Left cardiac atrium (tissue), 2 donors: ENCODE measurements around the gene GCDH. TPM values are rescaled to one million over a fixed set of nuclear protein-coding genes. Genes with fewer than 3 reads are reported as not detected.

Experiments
- microRNA-seq, 2 donors: library from miRNA; unstranded; fragments of <30 nt; microRNA quantifications; one replicate each; pipeline ENCODE4 v1.2.0, GENCODE V29; 2020
- total RNA-seq, 2 donors: library from RNA; stranded (reverse); fragmentation: NEBNext Ultra II Directional; extraction: Animal tissue kit (Norgen Biotek cat#: 25700); gene quantifications; one replicate each; pipeline ENCODE4 v1.2.1, GENCODE V29; 2021
- donor health status: DM: no; HTN: yes; CAD: no; lungs with severe emphysema.
- donor health status: DM: yes; HTN: yes; CAD: no.

Gene GCDH
- total RNA-seq, 2 donors from 2014 or later: 23.7 to 26.1 TPM

Small RNAs within 50 kb of the gene (microRNA-seq; reads per million reads assigned to microRNA genes)
- gene MIR5695 (0 to 0.20 reads per million in 2 donors), gene MIR6515 (1.1 to 1.4 reads per million in 2 donors), gene MIR6794 (0 reads per million in 2 donors)

Other genes starting within 250 kb of the GCDH start
- 10 to 100 TPM; 42.1 to 55.8 TPM for gene MAN2B1, start 224.4 kb upstream of the GCDH start, total RNA-seq
- 1 to 10 TPM; 7.8 to 8.0 TPM for gene WDR83, start 224.4 kb upstream of the GCDH start, total RNA-seq
- 10 to 100 TPM; 38.4 to 51.9 TPM for gene DHPS, start 209.3 kb upstream of the GCDH start, total RNA-seq
- gene GNG14, start 203.2 kb upstream of the GCDH start, total RNA-seq: not detected
- gene FBXW9, start 194.5 kb upstream of the GCDH start, total RNA-seq: 1 to 10 TPM; 1.4 to 2.3 TPM
- 10 to 100 TPM; 33.8 to 53.6 TPM for gene TNPO2, start 167.2 kb upstream of the GCDH start, total RNA-seq
- 100 to 1,000 TPM; 112 to 122 TPM for gene TRIR, start 156.5 kb upstream of the GCDH start, total RNA-seq
- gene GET3, start 153.7 kb upstream of the GCDH start, total RNA-seq: 10 to 100 TPM; 51.2 to 52.5 TPM
- gene BEST2, start 139.4 kb upstream of the GCDH start, total RNA-seq: not detected
- 10 to 100 TPM; 16.8 to 28.8 TPM for gene HOOK2, start 115.6 kb upstream of the GCDH start, total RNA-seq
- gene JUNB, start 99.7 kb upstream of the GCDH start, total RNA-seq: 100 to 1,000 TPM in 1 of 2 donors, 10 to 100 TPM in 1; 46.6 to 216 TPM
- gene PRDX2, start 89.4 kb upstream of the GCDH start, total RNA-seq: 100 to 1,000 TPM; 525 to 629 TPM
- gene THSD8, start 89.1 kb upstream of the GCDH start, total RNA-seq: 1 to 10 TPM; 1.8 to 3.2 TPM
- gene RNASEH2A, start 84.6 kb upstream of the GCDH start, total RNA-seq: 1 to 10 TPM; 5.6 to 8.1 TPM
- not detected for gene RTBDN, start 56.6 kb upstream of the GCDH start, total RNA-seq
- under 1 TPM; 0.29 to 0.37 TPM for gene MAST1, start 52.6 kb upstream of the GCDH start, total RNA-seq
- gene DNASE2, start 9.7 kb upstream of the GCDH start, total RNA-seq: 10 to 100 TPM; 19.9 to 23.6 TPM
- not detected for gene KLF1, start 4.0 kb upstream of the GCDH start, total RNA-seq
- not detected for gene SYCE2, start 28.1 kb downstream of the GCDH start, total RNA-seq
- 10 to 100 TPM; 31.8 to 49.1 TPM for gene FARSA, start 42.6 kb downstream of the GCDH start, total RNA-seq
- gene CALR, start 47.4 kb downstream of the GCDH start, total RNA-seq: 100 to 1,000 TPM; 627 to 707 TPM
- 100 to 1,000 TPM; 113 to 131 TPM for gene RAD23A, start 54.7 kb downstream of the GCDH start, total RNA-seq
- 10 to 100 TPM; 25.5 to 28.1 TPM for gene GADD45GIP1, start 66.1 kb downstream of the GCDH start, total RNA-seq
- 1 to 10 TPM; 5.2 to 7.0 TPM for gene DAND5, start 78.4 kb downstream of the GCDH start, total RNA-seq
- gene NFIX, start 104.3 kb downstream of the GCDH start, total RNA-seq: 100 to 1,000 TPM; 117 to 133 TPM
- gene LYL1, start 211.7 kb downstream of the GCDH start, total RNA-seq: 1 to 10 TPM; 7.5 to 9.0 TPM
- 10 to 100 TPM; 18.4 to 20.9 TPM for gene TRMT1, start 225.6 kb downstream of the GCDH start, total RNA-seq
- gene NACC1, start 227.1 kb downstream of the GCDH start, total RNA-seq: 10 to 100 TPM; 34.9 to 47.8 TPM